Measurements from ENCODE around the gene PRRC2B.

Gene PRRC2B

GRCh38 chr9:131474711-131475110 lies 80.8 kb downstream of the PRRC2B start:
- DNase-seq, result no peak

GRCh38 chr9:131475111-131475955 lies 81.4 kb downstream of the PRRC2B start:
- no peak for DNase-seq

GRCh38 chr9:131475956-131476776 lies 82.3 kb downstream of the PRRC2B start:
- DNase-seq, result no peak

GRCh38 chr9:131476777-131477345 lies 83.0 kb downstream of the PRRC2B start:
- DNase-seq, result no peak

GRCh38 chr9:131477367-131477766 lies 83.5 kb downstream of the PRRC2B start:
- no peak for DNase-seq

GRCh38 chr9:131477816-131478419 lies 84.0 kb downstream of the PRRC2B start:
- no peak for DNase-seq

GRCh38 chr9:131478421-131478868 lies 84.6 kb downstream of the PRRC2B start:
- DNase-seq, result peak; percentile 35

GRCh38 chr9:131478911-131479310 lies 85.0 kb downstream of the PRRC2B start:
- DNase-seq, result no peak

- peak; percentile 19 for DNase-seq
These were observed 86.4 kb downstream of the PRRC2B start for GRCh38 chr9:131480258-131480657.

- DNase-seq, result no peak
These were observed 87.8 kb downstream of the PRRC2B start for GRCh38 chr9:131481441-131482342.

GRCh38 chr9:131482343-131483006 lies 88.6 kb downstream of the PRRC2B start:
- no peak for DNase-seq

- DNase-seq, result no peak
These were observed 89.6 kb downstream of the PRRC2B start for GRCh38 chr9:131483319-131484050.

- no peak for DNase-seq
These were observed 90.2 kb downstream of the PRRC2B start for GRCh38 chr9:131484051-131484445.

- DNase-seq, result no peak
These were observed 90.8 kb downstream of the PRRC2B start for GRCh38 chr9:131484560-131485185.

GRCh38 chr9:131485206-131485605 lies 91.3 kb downstream of the PRRC2B start:
- no peak for DNase-seq

- DNase-seq, result no peak
These were observed 92.0 kb downstream of the PRRC2B start for GRCh38 chr9:131485728-131486422.

GRCh38 chr9:131487001-131487400 lies 93.1 kb downstream of the PRRC2B start:
- no peak for DNase-seq

- no peak for DNase-seq
These were observed 93.7 kb downstream of the PRRC2B start for GRCh38 chr9:131487621-131488031.

- DNase-seq, result no peak
These were observed 96.6 kb downstream of the PRRC2B start for GRCh38 chr9:131490514-131490913.

Data from stimulated activated CD4-positive, alpha-beta T cell treated with anti-CD3 and anti-CD28 coated beads, Interleukin-1b, Interleukin-23, amount 100 ng/mL, for 48 hours (primary cell).